Measurements from ENCODE around the gene GLI2. TPM values are rescaled to one million over a fixed set of nuclear protein-coding genes. Genes with fewer than 3 reads are reported as not detected.

The GLI2 gene
- total RNA-seq, 1 donor from 2014 or later = 33.2 TPM

DNA sequence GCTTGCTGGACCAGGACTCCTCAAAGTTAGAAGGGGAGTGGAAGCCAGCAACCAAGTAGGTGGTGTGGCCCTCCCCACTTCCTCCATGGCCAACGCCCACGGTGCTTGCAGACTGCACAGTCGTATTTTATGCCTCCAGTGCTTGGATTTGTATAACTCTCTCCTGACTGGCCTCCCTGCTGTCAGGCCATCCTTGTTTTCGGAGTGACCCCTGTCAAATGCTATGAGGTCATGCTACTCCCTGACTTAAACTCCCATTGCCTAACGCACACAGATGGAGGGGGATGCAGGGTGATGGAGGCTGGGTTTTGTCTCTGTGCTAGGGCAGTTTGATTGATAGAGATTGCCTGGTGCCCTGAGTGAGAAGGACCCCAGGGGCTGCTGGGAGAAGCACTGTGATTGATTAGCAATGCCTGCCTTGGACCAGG is 36.1 kb downstream of the GLI2 start:
- TF ChIP-seq, protein P1, sequence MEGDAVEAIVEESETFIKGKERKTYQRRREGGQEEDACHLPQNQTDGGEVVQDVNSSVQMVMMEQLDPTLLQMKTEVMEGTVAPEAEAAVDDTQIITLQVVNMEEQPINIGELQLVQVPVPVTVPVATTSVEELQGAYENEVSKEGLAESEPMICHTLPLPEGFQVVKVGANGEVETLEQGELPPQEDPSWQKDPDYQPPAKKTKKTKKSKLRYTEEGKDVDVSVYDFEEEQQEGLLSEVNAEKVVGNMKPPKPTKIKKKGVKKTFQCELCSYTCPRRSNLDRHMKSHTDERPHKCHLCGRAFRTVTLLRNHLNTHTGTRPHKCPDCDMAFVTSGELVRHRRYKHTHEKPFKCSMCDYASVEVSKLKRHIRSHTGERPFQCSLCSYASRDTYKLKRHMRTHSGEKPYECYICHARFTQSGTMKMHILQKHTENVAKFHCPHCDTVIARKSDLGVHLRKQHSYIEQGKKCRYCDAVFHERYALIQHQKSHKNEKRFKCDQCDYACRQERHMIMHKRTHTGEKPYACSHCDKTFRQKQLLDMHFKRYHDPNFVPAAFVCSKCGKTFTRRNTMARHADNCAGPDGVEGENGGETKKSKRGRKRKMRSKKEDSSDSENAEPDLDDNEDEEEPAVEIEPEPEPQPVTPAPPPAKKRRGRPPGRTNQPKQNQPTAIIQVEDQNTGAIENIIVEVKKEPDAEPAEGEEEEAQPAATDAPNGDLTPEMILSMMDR (IDR thresholded peaks at IDR 0.05) = no peak
- Mint-ChIP-seq H3K4me1 (ENCODE audit: unreplicated experiment) (peaks cover 53% of the 10 kb centered on the region), H3K27ac (ENCODE audit: unreplicated experiment) (peak overlapping the region; percentile 83), H3K36me3 (ENCODE audit: unreplicated experiment) (no peaks in the 10 kb centered on the region), H3K9me3 (ENCODE audit: unreplicated experiment) (no peaks in the 10 kb centered on the region), H3K4me3 (ENCODE audit: unreplicated experiment) (no peak overlapping the region), H3K27me3 (ENCODE audit: unreplicated experiment) (no peaks in the 10 kb centered on the region)
- no peak for DNase-seq (ENCODE audit: extremely low spot score, unreplicated experiment)

DNA sequence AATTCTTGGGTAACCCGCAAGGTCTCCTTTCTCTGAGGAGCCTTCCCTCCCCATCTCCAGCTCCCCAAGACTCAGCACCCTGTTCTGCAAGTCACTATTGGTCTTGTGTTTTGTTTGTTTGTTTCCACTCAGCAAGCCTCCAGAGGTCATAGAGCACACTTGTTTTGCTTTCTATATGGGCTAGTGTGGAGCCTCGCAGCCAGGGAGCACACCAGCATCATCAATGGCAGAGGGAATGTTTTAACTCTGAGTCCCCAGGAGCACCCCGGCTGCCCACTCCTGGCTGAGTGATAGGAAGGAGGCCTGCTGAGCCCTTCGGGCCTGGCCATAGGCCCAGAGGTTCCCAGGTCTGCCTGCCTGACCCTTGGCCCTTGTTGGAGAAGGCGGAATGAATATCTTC is 36.6 kb downstream of the GLI2 start:
- H3K4me1 Mint-ChIP-seq (ENCODE audit: unreplicated experiment) = peaks cover 48% of the 10 kb centered on the region
- no peak for DNase-seq (ENCODE audit: extremely low spot score, unreplicated experiment)
- no peaks in the 10 kb centered on the region for H3K27me3 Mint-ChIP-seq (ENCODE audit: unreplicated experiment)
- H3K4me3 Mint-ChIP-seq (ENCODE audit: unreplicated experiment) = no peak overlapping the region
- H3K27ac Mint-ChIP-seq (ENCODE audit: unreplicated experiment) = peak overlapping the region; percentile 83
- no peaks in the 10 kb centered on the region for H3K36me3 Mint-ChIP-seq (ENCODE audit: unreplicated experiment)
- TF ChIP-seq, protein P1 (IDR thresholded peaks at IDR 0.05) = no peak
- no peaks in the 10 kb centered on the region for H3K9me3 Mint-ChIP-seq (ENCODE audit: unreplicated experiment)

DNA sequence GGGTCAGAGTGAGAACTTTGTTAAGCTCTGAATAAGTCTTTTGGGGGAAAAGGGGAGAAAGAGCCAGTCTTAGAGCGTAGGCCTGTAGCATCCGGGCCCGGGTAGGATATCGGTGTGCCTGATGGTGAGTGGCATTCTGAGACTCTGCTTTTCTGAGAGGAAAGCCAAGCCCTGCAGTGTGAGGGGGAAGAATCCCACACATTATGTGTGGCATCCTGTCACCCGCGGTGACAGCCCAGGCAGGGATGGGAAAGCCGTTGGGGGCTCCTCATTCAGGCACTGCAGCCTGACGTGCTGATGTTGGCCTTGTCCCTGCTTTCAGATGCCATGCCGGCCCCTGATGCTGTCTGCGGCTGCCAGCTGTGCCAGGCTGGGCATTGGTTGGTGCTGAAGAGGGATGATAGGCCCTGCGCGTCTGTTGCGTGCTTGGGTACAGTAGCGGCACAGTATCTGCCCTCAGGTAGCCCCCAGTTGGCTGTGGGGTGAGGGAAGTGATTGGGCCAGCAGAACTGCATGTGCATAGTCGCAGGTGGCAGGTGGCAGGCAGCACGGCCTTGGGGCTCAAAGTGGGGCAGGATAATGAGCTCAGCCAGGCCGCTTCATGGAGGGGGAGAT is 37.6 kb downstream of the GLI2 start:
- Mint-ChIP-seq H3K4me1 (ENCODE audit: unreplicated experiment) (peaks cover 41% of the 10 kb centered on the region), H3K27me3 (ENCODE audit: unreplicated experiment) (no peaks in the 10 kb centered on the region), H3K36me3 (ENCODE audit: unreplicated experiment) (no peaks in the 10 kb centered on the region), H3K4me3 (ENCODE audit: unreplicated experiment) (no peak overlapping the region), H3K27ac (ENCODE audit: unreplicated experiment) (peak overlapping the region; percentile 83), H3K9me3 (ENCODE audit: unreplicated experiment) (no peaks in the 10 kb centered on the region)
- TF ChIP-seq, protein P1 (IDR thresholded peaks at IDR 0.05) = no peak
- no peak for DNase-seq (ENCODE audit: extremely low spot score, unreplicated experiment)

DNA sequence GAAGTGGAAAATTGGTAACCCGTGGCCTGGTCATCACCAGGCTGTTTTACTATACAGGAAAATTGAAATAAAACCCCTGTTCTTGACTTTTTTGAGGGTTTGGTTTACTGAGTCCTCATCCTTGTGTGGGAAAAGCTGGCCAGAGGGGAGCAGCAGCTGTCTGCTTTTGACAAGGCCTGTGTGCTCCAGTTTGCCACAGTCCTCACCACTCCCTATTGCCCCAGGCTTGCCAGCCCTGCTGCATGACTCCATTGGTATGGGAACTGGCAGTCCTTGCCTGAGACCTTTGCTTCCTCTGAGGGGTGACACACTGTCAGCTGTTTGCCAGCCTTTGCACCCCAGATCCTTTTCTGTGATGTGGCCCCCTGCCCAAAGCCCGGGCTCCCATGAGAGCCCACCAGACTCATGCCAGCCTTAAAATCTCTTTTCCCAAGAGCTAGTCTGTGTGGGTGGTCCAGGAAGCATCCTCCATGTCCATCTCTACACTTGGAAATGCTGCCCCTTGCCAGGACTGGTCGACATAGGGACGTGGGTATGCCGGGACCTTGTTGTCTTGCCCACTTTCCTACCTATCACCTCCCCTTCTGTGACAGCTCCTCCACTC is 39.0 kb downstream of the GLI2 start:
- Mint-ChIP-seq H3K4me1 (ENCODE audit: unreplicated experiment) (peaks cover 43% of the 10 kb centered on the region), H3K27me3 (ENCODE audit: unreplicated experiment) (no peaks in the 10 kb centered on the region), H3K9me3 (ENCODE audit: unreplicated experiment) (no peaks in the 10 kb centered on the region), H3K36me3 (ENCODE audit: unreplicated experiment) (no peaks in the 10 kb centered on the region), H3K4me3 (ENCODE audit: unreplicated experiment) (no peak overlapping the region), H3K27ac (ENCODE audit: unreplicated experiment) (no peak overlapping the region)
- TF ChIP-seq, protein P1 (IDR thresholded peaks at IDR 0.05) = no peak
- DNase-seq (ENCODE audit: extremely low spot score, unreplicated experiment) = no peak

DNA sequence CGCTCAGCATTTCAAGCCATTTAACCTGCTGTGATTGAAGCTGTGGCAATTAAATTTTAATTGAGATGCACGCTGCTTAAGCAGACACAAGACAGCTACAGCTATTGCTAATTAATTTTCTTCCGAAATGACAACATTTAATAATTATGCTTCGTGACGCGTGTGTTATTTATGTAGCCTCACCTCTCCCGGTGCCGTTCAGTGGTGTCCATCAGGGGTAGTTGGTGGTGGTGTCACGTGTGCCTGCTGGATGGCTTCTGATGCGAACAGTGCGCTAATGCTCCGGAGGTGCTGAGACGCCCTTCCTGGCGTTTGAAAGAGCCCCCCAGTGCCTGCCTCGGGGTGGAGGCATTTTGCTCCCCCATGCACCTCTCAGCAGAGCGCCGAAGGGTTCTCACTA is 39.5 kb downstream of the GLI2 start:
- no peak overlapping the region for H3K4me3 Mint-ChIP-seq (ENCODE audit: unreplicated experiment)
- no peak overlapping the region for H3K27ac Mint-ChIP-seq (ENCODE audit: unreplicated experiment)
- H3K9me3 Mint-ChIP-seq (ENCODE audit: unreplicated experiment) = no peaks in the 10 kb centered on the region
- H3K27me3 Mint-ChIP-seq (ENCODE audit: unreplicated experiment) = no peaks in the 10 kb centered on the region
- peaks cover 48% of the 10 kb centered on the region for H3K4me1 Mint-ChIP-seq (ENCODE audit: unreplicated experiment)
- TF ChIP-seq, protein P1 (IDR thresholded peaks at IDR 0.05) = no peak
- H3K36me3 Mint-ChIP-seq (ENCODE audit: unreplicated experiment) = no peaks in the 10 kb centered on the region
- DNase-seq (ENCODE audit: extremely low spot score, unreplicated experiment) = no peak

All from osteocyte (in vitro differentiated cells).